GM13977 (cell line): ENCODE results near the gene ABHD18.
"Not testable (repeated sequence)": the region's sequence is repeated elsewhere in the genome, so short reads cannot be mapped to it uniquely, and the experiment has no call there.

ENCODE experiments used
- DNase-seq: peaks from one replicate; pipeline ENCODE4 v3.0.0; 2012; ENCODE audit warnings: low spot score
- CTCF ChIP-seq: IDR thresholded peaks from 2 replicates; pipeline ENCODE4 v1.5.1; 2012; ENCODE audit warnings: mild to moderate bottlenecking, control low read depth; ENCODE audit not compliant: insufficient read depth; ENCODE audit errors: extremely low read depth, missing control alignments
- in situ Hi-C: fragments of 300-500 bp; cut with MboI; formaldehyde crosslinking; loops from one replicate; pipeline ENCODE4 v1.12.0; 2022; ENCODE audit warnings: low sequenced_read_pairs, low pct_unique_long_range_greater_than_20kb, mixed read lengths, inconsistent platforms; ENCODE audit not compliant: unreplicated experiment

ABHD18 gene

GRCh38 chr4:127936974-127937373 is 28.2 kb upstream of the ABHD18 start:
- in situ Hi-C loops = no loop called here
- no peak for DNase-seq
- TF ChIP-seq CTCF = no peak

GRCh38 chr4:127957105-127957504 is 8.1 kb upstream of the ABHD18 start:
- in situ Hi-C loops = no loop called here
- DNase-seq = no peak
- no peak for TF ChIP-seq CTCF

DNA sequence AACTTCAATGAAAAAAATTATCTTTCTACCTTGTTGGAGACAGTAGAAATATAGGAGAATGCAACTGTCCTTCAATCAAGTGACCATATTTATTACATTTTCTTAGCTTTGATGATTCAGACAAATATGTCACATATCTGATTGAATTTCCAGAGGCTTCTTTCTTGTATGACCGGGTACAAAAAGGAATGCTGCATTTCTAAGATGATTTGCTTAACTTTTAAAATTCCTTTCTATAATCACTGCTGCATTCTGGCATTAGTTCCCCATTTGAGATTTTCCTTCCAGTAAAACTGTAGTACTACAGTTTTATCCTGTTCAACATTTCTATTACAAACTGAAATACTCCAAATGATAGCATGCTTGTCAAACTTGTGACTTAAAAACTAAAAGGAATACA is 5.4 kb upstream of the ABHD18 start:
- TF ChIP-seq CTCF = no peak
- no peak for DNase-seq
- in situ Hi-C loops = no loop called here

GRCh38 chr4:127963633-127964398 is 1.4 kb upstream of the ABHD18 start:
- DNase-seq, in situ Hi-C loops: not testable (repeated sequence)

- in situ Hi-C loops, DNase-seq: not testable (repeated sequence)
Measured at GRCh38 chr4:127964426-127965061, 662 bp upstream of the ABHD18 start.

GRCh38 chr4:127965803-127966175 is 583 bp downstream of the ABHD18 start:
- DNase-seq = peak; percentile 72
- in situ Hi-C loops = no loop called here
- no peak for TF ChIP-seq CTCF

DNA sequence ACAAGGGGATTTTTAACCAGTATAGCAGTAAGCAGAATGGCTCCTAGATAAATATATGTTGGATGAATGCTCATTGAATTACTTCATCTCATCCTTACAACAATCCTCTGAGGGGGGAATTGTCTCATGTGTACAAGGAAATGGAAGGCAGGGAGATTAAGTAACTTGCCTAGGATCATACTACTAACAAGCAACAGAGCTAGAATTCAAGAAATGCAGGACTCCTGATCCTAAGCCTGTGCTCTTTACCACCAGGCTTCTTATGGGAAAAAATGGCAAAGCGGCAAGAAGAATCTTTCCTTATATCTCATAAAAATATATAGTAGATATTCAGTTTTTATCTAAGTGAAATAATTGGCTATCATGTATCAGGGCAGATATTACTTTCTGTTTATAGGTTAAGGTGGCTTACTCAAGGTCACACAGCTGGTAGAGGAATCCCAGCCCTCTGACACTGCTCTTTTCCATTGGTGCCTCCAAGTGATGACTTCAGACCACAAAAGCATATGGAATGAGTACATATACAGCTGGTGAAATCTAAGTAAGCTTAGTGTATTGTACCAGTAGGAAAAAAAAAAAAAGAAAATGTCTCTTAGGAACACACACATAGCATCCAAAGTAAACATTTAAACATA is 2.1 kb downstream of the ABHD18 start:
- DNase-seq = no peak
- in situ Hi-C loops = no loop called here
- TF ChIP-seq CTCF = no peak
